WTC11 (cell line): ENCODE measurements around the gene DNAH5. TPM values are rescaled to one million over a fixed set of nuclear protein-coding genes. Genes with fewer than 3 reads are reported as not detected.

Experiments
- ATAC-seq: fragments of 200-7000 bp; cut with Tn5 transposase; 2 replicates; pipeline ENCODE4 v1.10.0; 2021; ENCODE audit warnings: mild to moderate bottlenecking, moderate library complexity
- CTCF ChIA-PET: fragments of 300-600 bp; sonication (Branson Sonifier 250); formaldehyde crosslinking; loops from one replicate; lab custom pipeline; 2021; ENCODE audit warnings: antibody characterized with exemption; lab: Charles Lee
- POLR2A ChIA-PET: fragments of 350-600 bp; sonication (Branson Sonifier 250); formaldehyde crosslinking; loops from one replicate; lab custom pipeline; 2021; ENCODE audit warnings: antibody characterized with exemption; lab: Charles Lee
- DNase-seq: peaks from one replicate; pipeline ENCODE4 v3.0.0; 2021; ENCODE audit warnings: low spot score
- H3K27ac Mint-ChIP-seq: 2 replicates; pipeline ENCODE4 v1.8.0; 2021; ENCODE audit warnings: mixed read lengths
- H3K27me3 Mint-ChIP-seq: 2 replicates; pipeline ENCODE4 v1.8.0; 2021; ENCODE audit warnings: low read depth, mild to moderate bottlenecking, moderate library complexity, mixed read lengths
- H3K36me3 Mint-ChIP-seq: 2 replicates; pipeline ENCODE4 v1.8.0; 2021; ENCODE audit warnings: mixed read lengths
- H3K4me1 Mint-ChIP-seq: 2 replicates; pipeline ENCODE4 v1.8.0; 2022; ENCODE audit warnings: mixed read lengths
- H3K4me3 Mint-ChIP-seq: 2 replicates; pipeline ENCODE4 v1.8.0; 2021; ENCODE audit warnings: mild to moderate bottlenecking, moderate library complexity, mixed read lengths
- H3K9me3 Mint-ChIP-seq: 2 replicates; pipeline ENCODE4 v1.8.0; 2021; ENCODE audit warnings: mixed read lengths
- ATF1 ChIP-seq: sonication (generic); formaldehyde crosslinking; IDR thresholded peaks from 2 replicates; pipeline ENCODE4 v1.8.1; 2023; ENCODE audit warnings: mild to moderate bottlenecking, moderate library complexity, missing genetic modification reagents
- E2F5 ChIP-seq: sonication (generic); formaldehyde crosslinking; IDR thresholded peaks from 2 replicates; pipeline ENCODE4 v1.8.1; 2022; ENCODE audit warnings: mild to moderate bottlenecking, moderate library complexity, missing genetic modification reagents
- ELF4 ChIP-seq: sonication (generic); formaldehyde crosslinking; IDR thresholded peaks from 2 replicates; pipeline ENCODE4 v1.8.1; 2022; ENCODE audit warnings: low read depth, mild to moderate bottlenecking, moderate library complexity, missing genetic modification reagents
- ETV6 ChIP-seq: sonication (generic); formaldehyde crosslinking; IDR thresholded peaks from 2 replicates; pipeline ENCODE4 v1.8.1; 2022; ENCODE audit warnings: mild to moderate bottlenecking, missing genetic modification reagents
- FOXK1 ChIP-seq: sonication (generic); formaldehyde crosslinking; IDR thresholded peaks from 2 replicates; pipeline ENCODE4 v1.8.0; 2022; ENCODE audit warnings: mild to moderate bottlenecking, moderate library complexity, missing genetic modification reagents
- KAT7 ChIP-seq: sonication (generic); formaldehyde crosslinking; IDR thresholded peaks from 2 replicates; pipeline ENCODE4 v1.8.1; 2023; ENCODE audit warnings: missing genetic modification reagents, mild to moderate bottlenecking, borderline replicate concordance
- NFYB ChIP-seq: sonication (generic); formaldehyde crosslinking; conservative IDR thresholded peaks from 2 replicates; pipeline ENCODE4 v1.8.0; 2022; ENCODE audit warnings: low read depth, missing genetic modification reagents
- NR3C1 ChIP-seq: sonication (generic); formaldehyde crosslinking; conservative IDR thresholded peaks from 2 replicates; pipeline ENCODE4 v1.8.1; 2023; ENCODE audit warnings: low read depth, mild to moderate bottlenecking, missing genetic modification reagents
- TCF7 ChIP-seq: sonication (generic); formaldehyde crosslinking; IDR thresholded peaks from 2 replicates; pipeline ENCODE4 v1.8.0; 2022; ENCODE audit warnings: mild to moderate bottlenecking, low read depth, missing genetic modification reagents, moderate library complexity
- ZNF121 ChIP-seq: sonication (generic); formaldehyde crosslinking; IDR thresholded peaks from 2 replicates; pipeline ENCODE4 v1.8.0; 2023; ENCODE audit warnings: missing genetic modification reagents
- ZNF138 ChIP-seq: sonication (generic); formaldehyde crosslinking; conservative IDR thresholded peaks from 2 replicates; pipeline ENCODE4 v1.8.1; 2022; ENCODE audit warnings: mild to moderate bottlenecking, moderate library complexity, missing genetic modification reagents
- ZNF317 ChIP-seq: sonication (generic); formaldehyde crosslinking; IDR thresholded peaks from 2 replicates; pipeline ENCODE4 v1.8.1; 2023; ENCODE audit warnings: low read depth, mild to moderate bottlenecking, moderate library complexity, missing genetic modification reagents, borderline replicate concordance
- ZNF396 ChIP-seq: fragments of 250-450 bp; sonication (Bioruptor Pico); IDR thresholded peaks from 2 replicates; pipeline ENCODE4 v1.8.0; 2021; ENCODE audit warnings: mild to moderate bottlenecking, moderate library complexity, borderline replicate concordance
- total RNA-seq: library from RNA; stranded (reverse); gene quantifications from 3 replicates; pipeline ENCODE4 v1.2.3, GENCODE V29; 2021
- TF ChIP-seq, protein P1 (sequence below): sonication (generic); formaldehyde crosslinking; IDR thresholded peaks from 2 replicates; pipeline ENCODE4 v1.8.1; 2022; ENCODE audit warnings: mild to moderate bottlenecking, missing genetic modification reagents, moderate library complexity, borderline replicate concordance
- TF ChIP-seq, protein P2 (sequence below): sonication (generic); formaldehyde crosslinking; IDR thresholded peaks from 2 replicates; pipeline ENCODE4 v1.8.0; 2023; ENCODE audit warnings: missing genetic modification reagents
- TF ChIP-seq, protein P3 (sequence below): sonication (generic); formaldehyde crosslinking; IDR thresholded peaks from 2 replicates; pipeline ENCODE4 v1.8.1; 2023; ENCODE audit warnings: mild to moderate bottlenecking, moderate library complexity, missing genetic modification reagents

The DNAH5 gene
- total RNA-seq, 1 experiment from 2014 or later: 0.35 TPM

GRCh38 chr5:13913962-13914361, 30.5 kb downstream of the DNAH5 start:
- Mint-ChIP-seq H3K4me1 (no peaks in the 10 kb centered on the region), H3K27ac (no peak overlapping the region), H3K27me3 (no peaks in the 10 kb centered on the region), H3K9me3 (no peaks in the 10 kb centered on the region), H3K36me3 (no peaks in the 10 kb centered on the region), H3K4me3 (no peak overlapping the region)
- ATAC-seq: no peak
- DNase-seq: no peak
- TF ChIP-seq FOXK1 (CRISPR knock-in tag) (no peak), NFYB (CRISPR knock-in tag) (no peak), ZNF138 (CRISPR knock-in tag) (no peak), E2F5 (no peak), ZNF396 (CRISPR knock-in tag) (no peak), KAT7 (CRISPR knock-in tag) (no peak), ETV6 (CRISPR knock-in tag) (no peak), ELF4 (CRISPR knock-in tag) (no peak), ATF1 (CRISPR knock-in tag) (no peak)
- TF ChIP-seq, protein P1, sequence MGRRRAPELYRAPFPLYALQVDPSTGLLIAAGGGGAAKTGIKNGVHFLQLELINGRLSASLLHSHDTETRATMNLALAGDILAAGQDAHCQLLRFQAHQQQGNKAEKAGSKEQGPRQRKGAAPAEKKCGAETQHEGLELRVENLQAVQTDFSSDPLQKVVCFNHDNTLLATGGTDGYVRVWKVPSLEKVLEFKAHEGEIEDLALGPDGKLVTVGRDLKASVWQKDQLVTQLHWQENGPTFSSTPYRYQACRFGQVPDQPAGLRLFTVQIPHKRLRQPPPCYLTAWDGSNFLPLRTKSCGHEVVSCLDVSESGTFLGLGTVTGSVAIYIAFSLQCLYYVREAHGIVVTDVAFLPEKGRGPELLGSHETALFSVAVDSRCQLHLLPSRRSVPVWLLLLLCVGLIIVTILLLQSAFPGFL (CRISPR knock-in tag): no peak
- TF ChIP-seq, protein P2, sequence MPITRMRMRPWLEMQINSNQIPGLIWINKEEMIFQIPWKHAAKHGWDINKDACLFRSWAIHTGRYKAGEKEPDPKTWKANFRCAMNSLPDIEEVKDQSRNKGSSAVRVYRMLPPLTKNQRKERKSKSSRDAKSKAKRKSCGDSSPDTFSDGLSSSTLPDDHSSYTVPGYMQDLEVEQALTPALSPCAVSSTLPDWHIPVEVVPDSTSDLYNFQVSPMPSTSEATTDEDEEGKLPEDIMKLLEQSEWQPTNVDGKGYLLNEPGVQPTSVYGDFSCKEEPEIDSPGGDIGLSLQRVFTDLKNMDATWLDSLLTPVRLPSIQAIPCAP: no peak
- CTCF ChIA-PET: no interaction called here
- POLR2A ChIA-PET: no interaction called here

GRCh38 chr5:13910637-13911288, 33.7 kb downstream of the DNAH5 start:
- no peaks in the 10 kb centered on the region for H3K27me3 Mint-ChIP-seq
- DNase-seq: no peak
- POLR2A ChIA-PET: no interaction called here
- H3K4me3 Mint-ChIP-seq: no peak overlapping the region
- H3K36me3 Mint-ChIP-seq: no peaks in the 10 kb centered on the region
- TF ChIP-seq NR3C1 (CRISPR knock-in tag) (no peak), NFYB (CRISPR knock-in tag) (no peak)
- TF ChIP-seq, protein P3, sequence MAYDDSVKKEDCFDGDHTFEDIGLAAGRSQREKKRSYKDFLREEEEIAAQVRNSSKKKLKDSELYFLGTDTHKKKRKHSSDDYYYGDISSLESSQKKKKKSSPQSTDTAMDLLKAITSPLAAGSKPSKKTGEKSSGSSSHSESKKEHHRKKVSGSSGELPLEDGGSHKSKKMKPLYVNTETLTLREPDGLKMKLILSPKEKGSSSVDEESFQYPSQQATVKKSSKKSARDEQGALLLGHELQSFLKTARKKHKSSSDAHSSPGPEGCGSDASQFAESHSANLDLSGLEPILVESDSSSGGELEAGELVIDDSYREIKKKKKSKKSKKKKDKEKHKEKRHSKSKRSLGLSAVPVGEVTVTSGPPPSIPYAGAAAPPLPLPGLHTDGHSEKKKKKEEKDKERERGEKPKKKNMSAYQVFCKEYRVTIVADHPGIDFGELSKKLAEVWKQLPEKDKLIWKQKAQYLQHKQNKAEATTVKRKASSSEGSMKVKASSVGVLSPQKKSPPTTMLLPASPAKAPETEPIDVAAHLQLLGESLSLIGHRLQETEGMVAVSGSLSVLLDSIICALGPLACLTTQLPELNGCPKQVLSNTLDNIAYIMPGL (CRISPR knock-in tag): no peak
- TF ChIP-seq, all 79 proteins: peak for 0
- no peak for ATAC-seq
- Mint-ChIP-seq H3K4me1 (peaks cover 4% of the 10 kb centered on the region), H3K27ac (no peak overlapping the region), H3K9me3 (no peaks in the 10 kb centered on the region)
- CTCF ChIA-PET: no interaction called here

DNA sequence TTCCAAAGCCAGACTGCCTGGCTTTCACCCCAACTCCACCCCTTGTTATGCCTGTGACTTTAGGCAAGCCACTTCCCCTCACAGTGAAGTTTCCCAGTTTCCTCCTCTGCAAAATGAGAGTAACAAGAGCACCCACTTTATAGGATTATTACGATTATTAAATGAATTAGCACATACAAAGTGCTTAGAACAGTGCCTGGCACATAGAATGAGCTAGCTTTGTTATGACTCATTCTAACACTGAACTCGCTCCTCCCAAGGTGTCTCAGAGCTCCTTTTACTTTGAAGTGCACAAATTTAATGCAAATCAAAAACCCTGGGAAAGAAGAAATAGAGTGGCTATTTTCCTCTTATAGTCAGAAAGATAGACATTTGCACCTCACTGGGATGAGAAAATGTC, 34.3 kb downstream of the DNAH5 start:
- no peak for DNase-seq
- TF ChIP-seq ZNF121 (CRISPR knock-in tag) (no peak), ZNF317 (CRISPR knock-in tag) (no peak), TCF7 (CRISPR knock-in tag) (no peak)
- Mint-ChIP-seq H3K36me3 (no peaks in the 10 kb centered on the region), H3K4me1 (peaks cover 4% of the 10 kb centered on the region), H3K27me3 (no peaks in the 10 kb centered on the region), H3K4me3 (no peak overlapping the region), H3K9me3 (no peaks in the 10 kb centered on the region), H3K27ac (no peak overlapping the region)
- CTCF ChIA-PET: no interaction called here
- POLR2A ChIA-PET: no interaction called here
- no peak for ATAC-seq
